ENCODE measurements around the gene DIS3L2.

DIS3L2 gene

DNA sequence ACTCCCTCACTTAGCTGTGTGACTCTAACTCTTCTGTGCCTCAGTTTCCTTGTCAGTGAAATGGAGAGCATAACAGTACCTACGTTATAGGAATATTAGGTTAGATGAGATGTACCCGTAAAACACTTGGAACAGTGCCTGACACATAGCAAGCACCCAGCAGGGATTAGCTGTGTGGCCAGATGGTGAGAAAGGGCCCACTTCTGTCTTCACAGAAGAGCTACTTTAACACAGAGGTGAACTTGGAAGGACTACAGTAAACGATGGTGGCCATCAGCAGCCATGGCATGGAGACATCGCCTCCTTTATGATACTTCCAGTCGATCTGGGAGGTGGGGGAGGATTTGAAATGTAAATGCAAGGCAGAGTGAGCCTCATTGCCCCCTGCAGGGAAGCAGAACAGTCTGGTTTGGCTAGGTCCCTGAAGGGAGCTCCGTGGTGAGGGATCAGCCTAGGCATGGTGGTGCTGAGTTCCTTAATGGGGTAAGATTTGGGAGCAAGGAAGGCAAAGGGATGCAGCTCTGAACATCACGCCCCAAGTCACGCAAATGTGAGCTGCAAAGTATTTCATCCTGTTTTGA lies 315.3 kb downstream of the DIS3L2 start:
- Mint-ChIP-seq H3K27ac (no peak overlapping the region), H3K9me3 (ENCODE audit: low read depth) (no peaks in the 10 kb centered on the region), H3K4me1 (ENCODE audit: low read depth) (peaks cover 6% of the 10 kb centered on the region), H3K36me3 (peaks cover 21% of the 10 kb centered on the region), H3K27me3 (no peaks in the 10 kb centered on the region), H3K4me3 (no peak overlapping the region)

DNA sequence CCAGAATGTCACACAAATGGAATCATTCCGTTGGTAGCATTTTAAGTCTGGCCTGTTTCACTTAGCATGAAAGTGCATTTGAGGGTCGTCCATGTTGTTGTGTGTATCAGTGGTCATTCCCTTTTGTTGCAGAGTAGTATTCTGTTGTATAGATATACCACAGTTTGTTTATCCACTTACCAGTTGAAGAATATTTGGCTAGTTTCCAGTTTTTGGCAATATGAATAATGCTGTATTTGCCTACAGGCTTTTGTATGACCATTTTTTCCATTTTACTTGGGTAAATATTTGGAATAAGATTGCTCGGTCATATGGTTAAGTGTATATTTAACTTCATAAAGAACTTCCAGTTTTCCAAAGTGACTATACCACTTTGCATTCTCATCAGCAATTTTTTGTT lies 317.0 kb downstream of the DIS3L2 start:
- Mint-ChIP-seq H3K4me1 (ENCODE audit: low read depth) (peaks cover 14% of the 10 kb centered on the region), H3K9me3 (ENCODE audit: low read depth) (no peaks in the 10 kb centered on the region), H3K36me3 (peaks cover 21% of the 10 kb centered on the region), H3K27ac (no peak overlapping the region), H3K27me3 (no peaks in the 10 kb centered on the region), H3K4me3 (no peak overlapping the region)

DNA sequence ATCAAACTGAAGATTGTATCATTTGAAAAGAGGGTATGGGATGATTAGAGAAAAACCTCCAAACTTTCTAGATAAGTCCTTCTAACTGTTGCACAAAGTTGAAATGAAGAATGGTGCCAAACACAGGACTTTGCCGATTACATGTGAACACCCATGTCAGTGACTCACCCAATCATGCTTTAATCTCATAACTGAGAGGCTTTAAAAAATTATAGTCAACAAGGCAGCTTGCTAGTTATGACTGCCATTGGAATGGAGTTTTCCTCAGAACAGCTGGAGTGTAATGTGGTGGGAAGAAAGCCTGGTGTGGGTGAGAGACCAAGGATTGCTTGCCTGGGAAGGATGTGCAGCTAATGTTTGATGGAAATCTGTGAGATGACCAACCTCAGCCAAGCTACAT lies 318.8 kb downstream of the DIS3L2 start:
- Mint-ChIP-seq H3K4me3 (no peak overlapping the region), H3K27ac (no peak overlapping the region), H3K27me3 (no peaks in the 10 kb centered on the region), H3K4me1 (ENCODE audit: low read depth) (peaks cover 32% of the 10 kb centered on the region), H3K9me3 (ENCODE audit: low read depth) (no peaks in the 10 kb centered on the region), H3K36me3 (peaks cover 21% of the 10 kb centered on the region)

DNA sequence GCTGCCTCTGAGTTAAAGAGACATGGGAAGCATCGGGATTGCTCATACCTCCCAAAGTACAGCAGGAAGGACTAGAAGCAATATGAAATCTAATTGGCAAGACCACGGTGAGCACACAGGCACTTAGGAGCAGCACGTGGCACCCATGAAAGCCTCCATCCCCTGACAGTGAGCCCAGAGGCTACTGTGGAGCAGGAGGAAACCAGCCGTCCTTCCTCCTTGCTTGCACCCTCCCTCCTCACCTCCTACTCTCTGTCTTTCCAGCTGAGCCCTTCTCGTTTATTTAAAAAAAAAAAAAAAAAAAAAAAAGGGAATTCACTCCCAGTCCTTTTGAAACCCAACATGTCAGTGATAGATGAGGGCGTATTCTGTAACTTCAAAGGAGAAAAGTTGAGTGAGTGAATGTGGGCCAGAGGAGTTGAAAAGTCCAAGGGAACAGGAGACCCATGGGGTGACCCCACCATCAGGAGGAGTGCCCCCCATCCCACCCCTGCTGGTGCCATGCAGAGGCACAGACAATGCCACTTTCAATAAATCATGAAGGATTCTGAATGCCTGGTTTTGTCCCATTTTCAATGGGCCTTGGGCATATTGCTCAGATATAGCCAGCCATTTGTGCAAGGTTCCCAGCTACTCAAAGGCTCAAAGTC lies 320.5 kb downstream of the DIS3L2 start:
- H3K27me3 Mint-ChIP-seq, result no peaks in the 10 kb centered on the region
- H3K36me3 Mint-ChIP-seq, result peaks cover 21% of the 10 kb centered on the region
- no peaks in the 10 kb centered on the region for H3K9me3 Mint-ChIP-seq (ENCODE audit: low read depth)
- peaks cover 45% of the 10 kb centered on the region for H3K4me1 Mint-ChIP-seq (ENCODE audit: low read depth)
- no peak overlapping the region for H3K27ac Mint-ChIP-seq
- H3K4me3 Mint-ChIP-seq, result no peak overlapping the region

DNA sequence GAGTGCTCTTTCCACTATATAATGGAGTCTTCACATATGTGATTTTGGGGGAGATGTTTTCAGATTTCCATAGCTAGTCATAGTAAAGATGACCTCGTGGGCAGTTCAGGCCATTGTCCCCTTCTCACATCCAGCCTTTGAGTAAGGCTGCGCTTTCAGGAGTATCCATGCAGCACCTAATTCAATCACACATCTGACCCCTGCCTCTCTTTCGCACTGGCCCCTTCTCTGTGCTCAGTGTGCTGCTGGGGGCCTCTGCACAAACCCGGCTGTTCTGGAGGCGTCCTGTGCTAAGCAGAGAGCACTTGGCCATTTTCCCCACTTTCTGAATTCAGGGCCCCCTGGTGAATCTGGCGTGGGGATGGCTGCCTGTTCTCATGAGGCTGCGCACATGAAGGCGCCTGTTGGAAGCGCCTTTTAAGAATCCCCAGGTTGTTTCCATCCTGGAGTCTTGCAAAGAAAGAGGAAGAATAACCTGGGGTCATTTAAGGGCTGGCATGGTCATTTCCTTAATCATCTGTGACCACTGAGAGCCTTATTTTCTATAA lies 321.1 kb downstream of the DIS3L2 start:
- H3K9me3 Mint-ChIP-seq (ENCODE audit: low read depth), result no peaks in the 10 kb centered on the region
- H3K4me1 Mint-ChIP-seq (ENCODE audit: low read depth), result peaks cover 49% of the 10 kb centered on the region
- no peak overlapping the region for H3K4me3 Mint-ChIP-seq
- H3K27ac Mint-ChIP-seq, result no peak overlapping the region
- no peaks in the 10 kb centered on the region for H3K27me3 Mint-ChIP-seq
- H3K36me3 Mint-ChIP-seq, result peaks cover 21% of the 10 kb centered on the region

DNA sequence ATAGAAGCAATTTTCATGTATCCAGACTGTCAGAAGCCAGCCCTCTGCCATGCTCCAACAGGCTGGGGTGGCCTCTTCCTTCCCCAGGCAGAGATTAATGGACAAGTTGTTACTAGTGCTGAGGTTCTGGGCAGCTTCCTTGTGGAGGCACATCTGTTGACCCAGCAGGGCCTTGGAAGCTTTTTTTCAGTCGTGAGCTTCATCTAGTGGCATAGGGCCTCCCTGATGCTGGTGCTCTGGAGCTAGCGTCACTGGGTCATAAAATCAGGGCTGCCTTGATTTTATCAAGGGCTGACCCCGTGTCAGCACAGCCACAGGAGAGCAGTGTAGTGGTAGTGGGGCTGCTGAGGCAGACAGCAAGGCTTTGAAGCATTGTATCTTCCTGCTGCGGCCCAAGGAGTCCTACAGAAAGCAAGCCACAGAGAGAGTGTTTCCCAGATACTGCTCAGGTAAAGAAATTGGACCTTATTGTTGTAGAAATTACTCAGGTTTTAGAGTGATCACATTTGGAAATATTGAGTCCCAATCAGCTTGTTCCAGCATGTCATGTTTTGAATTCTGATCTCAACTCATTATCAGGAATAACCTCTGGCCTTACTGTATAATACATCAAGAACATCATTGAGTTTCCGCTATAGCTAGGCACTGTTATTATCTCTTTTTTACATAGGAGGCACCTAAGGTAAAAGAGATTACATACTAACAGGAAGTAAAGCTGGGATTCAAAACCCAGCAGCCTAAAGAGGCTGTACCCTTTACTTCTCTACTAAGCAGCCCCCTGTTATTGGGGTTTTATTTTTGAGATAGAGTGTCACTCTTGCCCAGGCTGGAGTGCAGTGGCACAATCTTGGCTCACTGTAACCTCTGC lies 324.7 kb downstream of the DIS3L2 start:
- Mint-ChIP-seq H3K36me3 (peaks cover 2% of the 10 kb centered on the region), H3K4me1 (ENCODE audit: low read depth) (peaks cover 54% of the 10 kb centered on the region), H3K9me3 (ENCODE audit: low read depth) (no peaks in the 10 kb centered on the region), H3K27me3 (no peaks in the 10 kb centered on the region), H3K4me3 (peak overlapping the region; percentile 22), H3K27ac (peak overlapping the region; percentile 87)

DNA sequence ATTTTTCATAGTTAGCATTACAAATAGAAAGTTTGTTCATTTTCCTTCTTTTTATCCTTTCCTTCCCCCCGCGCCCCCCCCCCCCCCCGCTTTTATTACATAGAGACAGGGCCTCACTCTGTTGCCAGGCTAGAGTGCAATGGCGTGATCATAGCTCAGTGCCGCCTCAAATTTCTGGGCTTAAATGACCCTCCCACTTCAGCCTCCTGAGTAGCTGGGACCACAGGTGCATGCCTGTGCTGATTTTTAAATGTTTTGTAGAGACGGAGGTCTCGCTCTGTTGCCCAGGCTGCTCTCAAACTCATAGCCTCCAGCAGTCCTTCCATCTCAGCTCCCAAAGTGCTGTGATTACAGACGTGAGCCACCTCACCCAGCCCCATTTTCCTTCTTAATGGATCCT lies 325.8 kb downstream of the DIS3L2 start:
- Mint-ChIP-seq H3K36me3 (peaks cover 2% of the 10 kb centered on the region), H3K4me1 (ENCODE audit: low read depth) (peaks cover 56% of the 10 kb centered on the region), H3K4me3 (no peak overlapping the region), H3K27ac (peak overlapping the region; percentile 71), H3K9me3 (ENCODE audit: low read depth) (no peaks in the 10 kb centered on the region), H3K27me3 (no peaks in the 10 kb centered on the region)

DNA sequence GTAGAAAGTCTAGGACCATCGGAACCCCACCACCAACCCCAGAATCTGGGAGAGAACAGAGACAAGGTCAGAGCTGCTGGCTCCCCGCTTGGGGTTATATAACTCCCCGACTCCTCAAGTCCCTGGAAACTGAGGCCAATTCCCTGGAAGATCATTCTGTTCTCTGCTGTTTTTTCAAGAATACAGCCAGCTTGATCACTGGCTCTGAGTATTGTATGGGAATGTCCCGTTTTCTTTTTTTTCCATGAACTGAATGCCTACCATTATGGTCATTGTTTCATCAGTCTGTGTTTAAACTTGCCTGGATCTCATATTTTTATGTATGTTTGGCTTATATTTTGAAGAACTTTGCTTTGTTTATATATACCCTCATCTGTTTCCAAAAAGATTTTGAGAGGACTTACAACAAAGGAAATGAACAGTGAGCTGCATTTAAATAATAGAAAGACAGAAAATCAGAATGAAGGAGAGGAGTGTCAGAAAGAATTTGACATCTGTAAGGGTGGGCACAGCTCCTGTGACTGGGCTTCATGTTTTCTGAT lies 327.0 kb downstream of the DIS3L2 start:
- peaks cover 9% of the 10 kb centered on the region for H3K36me3 Mint-ChIP-seq
- H3K27me3 Mint-ChIP-seq, result no peaks in the 10 kb centered on the region
- H3K27ac Mint-ChIP-seq, result no peak overlapping the region
- no peak overlapping the region for H3K4me3 Mint-ChIP-seq
- H3K9me3 Mint-ChIP-seq (ENCODE audit: low read depth), result no peaks in the 10 kb centered on the region
- peaks cover 60% of the 10 kb centered on the region for H3K4me1 Mint-ChIP-seq (ENCODE audit: low read depth)

DNA sequence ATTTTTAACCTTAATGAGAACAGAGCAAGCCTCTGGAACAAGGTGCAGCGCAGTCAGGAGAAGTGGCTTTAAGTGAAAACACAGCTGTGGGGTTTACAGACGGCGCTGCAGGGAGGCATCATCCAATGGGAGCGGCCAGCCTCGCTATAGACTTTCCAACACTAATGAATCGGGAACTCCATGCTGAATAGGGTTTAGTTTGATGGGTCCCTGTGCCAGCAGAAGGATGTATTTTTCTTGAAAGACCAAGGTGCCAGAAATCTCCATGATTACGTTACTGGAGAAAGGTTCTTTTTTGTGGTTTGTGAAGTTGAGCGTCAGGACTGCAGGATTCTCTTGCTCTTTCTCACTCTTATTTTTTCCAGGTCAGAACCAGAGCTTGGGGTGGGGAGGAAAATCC lies 329.2 kb downstream of the DIS3L2 start:
- H3K27me3 Mint-ChIP-seq, result no peaks in the 10 kb centered on the region
- peaks cover 42% of the 10 kb centered on the region for H3K4me1 Mint-ChIP-seq (ENCODE audit: low read depth)
- H3K4me3 Mint-ChIP-seq, result no peak overlapping the region
- H3K36me3 Mint-ChIP-seq, result peaks cover 13% of the 10 kb centered on the region
- H3K27ac Mint-ChIP-seq, result no peak overlapping the region
- no peaks in the 10 kb centered on the region for H3K9me3 Mint-ChIP-seq (ENCODE audit: low read depth)

DNA sequence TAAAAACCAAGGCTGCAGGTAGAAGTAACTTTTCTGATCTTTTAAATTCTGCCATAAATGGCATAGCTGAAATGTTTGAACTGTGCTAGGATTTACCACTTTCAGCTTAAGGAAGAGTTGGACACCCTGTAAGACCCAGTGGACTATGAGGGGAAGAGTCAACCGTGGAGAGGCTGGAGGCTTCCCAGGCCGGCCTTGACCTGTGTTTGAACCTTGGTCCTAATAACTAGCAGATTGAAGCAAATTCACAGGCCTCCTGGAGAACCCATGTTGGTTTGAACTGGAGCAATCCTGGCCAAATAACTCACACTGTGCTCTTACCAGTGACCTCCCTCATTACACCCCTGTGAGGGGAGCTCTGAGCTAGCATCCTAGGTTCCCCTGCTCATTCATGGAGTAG lies 329.8 kb downstream of the DIS3L2 start:
- H3K9me3 Mint-ChIP-seq (ENCODE audit: low read depth), result no peaks in the 10 kb centered on the region
- H3K4me1 Mint-ChIP-seq (ENCODE audit: low read depth), result peaks cover 35% of the 10 kb centered on the region
- H3K27ac Mint-ChIP-seq, result no peak overlapping the region
- H3K27me3 Mint-ChIP-seq, result no peaks in the 10 kb centered on the region
- H3K36me3 Mint-ChIP-seq, result peaks cover 13% of the 10 kb centered on the region
- no peak overlapping the region for H3K4me3 Mint-ChIP-seq

DNA sequence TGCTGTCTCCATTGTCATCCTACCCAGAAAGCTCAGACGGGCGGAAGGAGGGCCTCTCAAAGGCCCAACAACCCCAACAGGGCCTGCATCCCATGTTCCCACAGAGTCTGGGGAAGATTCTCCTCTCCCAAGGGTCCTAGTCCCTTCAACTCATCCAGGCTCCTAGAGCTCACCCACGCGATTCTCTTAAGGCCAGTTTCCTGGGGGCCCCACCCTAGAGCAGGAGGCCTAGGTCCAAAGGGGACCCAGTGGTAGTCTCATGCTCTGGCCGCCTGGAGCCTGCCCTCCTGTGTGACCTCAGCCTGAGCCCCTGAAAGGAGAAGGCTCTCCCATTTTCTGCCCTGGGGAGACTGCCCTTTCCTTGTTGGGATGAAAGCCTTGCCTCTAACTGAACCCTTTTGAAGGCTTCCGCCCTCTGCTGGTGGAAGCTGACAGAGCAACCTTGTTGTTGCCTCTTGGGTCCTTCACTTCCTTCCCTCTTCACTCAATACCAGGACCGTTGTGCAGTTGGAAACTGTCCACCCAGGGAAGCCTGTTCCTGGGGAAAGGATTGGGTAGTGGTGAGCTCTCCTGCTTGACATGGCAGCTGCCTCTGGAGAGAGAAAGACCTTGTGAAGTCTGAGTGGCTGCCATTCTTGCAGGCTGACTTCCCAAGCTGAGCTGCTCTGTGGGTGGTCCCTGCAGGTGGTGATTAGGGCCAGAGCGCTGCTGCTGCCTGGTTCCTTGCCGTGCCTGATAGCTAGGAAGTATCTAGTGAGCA lies 331.1 kb downstream of the DIS3L2 start:
- Mint-ChIP-seq H3K4me3 (no peak overlapping the region), H3K9me3 (ENCODE audit: low read depth) (no peaks in the 10 kb centered on the region), H3K27ac (no peak overlapping the region), H3K27me3 (no peaks in the 10 kb centered on the region), H3K4me1 (ENCODE audit: low read depth) (peaks cover 24% of the 10 kb centered on the region), H3K36me3 (peaks cover 13% of the 10 kb centered on the region)

DNA sequence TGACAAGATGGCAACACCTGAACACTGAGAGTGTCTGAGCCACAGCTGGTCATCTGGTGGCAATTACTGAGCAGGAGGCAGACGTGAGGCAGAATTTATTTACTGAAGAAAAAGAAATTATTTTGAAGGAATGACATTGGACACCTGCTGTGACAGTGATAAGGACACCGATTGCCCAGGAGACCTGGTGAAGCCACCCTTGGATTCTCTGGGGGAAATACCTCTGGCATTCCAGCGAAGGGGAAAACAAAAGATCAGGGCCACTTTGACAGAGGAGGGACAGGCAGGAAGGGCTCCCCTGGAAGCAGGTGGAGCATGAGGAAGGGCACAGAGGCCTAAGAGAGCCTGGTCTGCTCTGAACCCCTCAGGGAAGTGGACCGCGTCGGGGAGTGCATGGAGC lies 331.7 kb downstream of the DIS3L2 start:
- Mint-ChIP-seq H3K27me3 (no peaks in the 10 kb centered on the region), H3K36me3 (peaks cover 13% of the 10 kb centered on the region), H3K4me1 (ENCODE audit: low read depth) (peaks cover 23% of the 10 kb centered on the region), H3K9me3 (ENCODE audit: low read depth) (no peaks in the 10 kb centered on the region), H3K27ac (no peak overlapping the region), H3K4me3 (no peak overlapping the region)

DNA sequence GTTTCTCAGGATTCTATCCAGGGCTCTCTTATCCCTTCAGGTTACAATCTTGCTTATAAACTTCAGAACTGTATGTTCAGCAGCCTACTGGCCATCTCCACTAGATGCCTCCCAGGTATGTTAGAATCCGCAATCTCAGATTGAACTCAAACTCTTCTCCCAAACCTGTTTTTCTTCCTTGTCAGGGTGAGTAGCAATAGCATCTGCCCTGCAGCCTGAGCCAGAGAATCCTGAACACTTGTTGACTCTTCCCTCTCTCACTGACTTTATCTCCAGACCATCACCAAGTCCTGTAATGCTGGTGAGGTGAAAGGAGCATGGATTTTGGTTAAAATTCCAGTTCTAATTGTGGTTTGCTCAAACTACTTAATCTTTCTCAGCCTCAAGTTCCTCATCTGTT lies 334.5 kb downstream of the DIS3L2 start:
- peaks cover 50% of the 10 kb centered on the region for H3K4me1 Mint-ChIP-seq (ENCODE audit: low read depth)
- H3K27ac Mint-ChIP-seq, result no peak overlapping the region
- H3K27me3 Mint-ChIP-seq, result no peaks in the 10 kb centered on the region
- peaks cover 18% of the 10 kb centered on the region for H3K36me3 Mint-ChIP-seq
- H3K4me3 Mint-ChIP-seq, result no peak overlapping the region
- no peaks in the 10 kb centered on the region for H3K9me3 Mint-ChIP-seq (ENCODE audit: low read depth)

DNA sequence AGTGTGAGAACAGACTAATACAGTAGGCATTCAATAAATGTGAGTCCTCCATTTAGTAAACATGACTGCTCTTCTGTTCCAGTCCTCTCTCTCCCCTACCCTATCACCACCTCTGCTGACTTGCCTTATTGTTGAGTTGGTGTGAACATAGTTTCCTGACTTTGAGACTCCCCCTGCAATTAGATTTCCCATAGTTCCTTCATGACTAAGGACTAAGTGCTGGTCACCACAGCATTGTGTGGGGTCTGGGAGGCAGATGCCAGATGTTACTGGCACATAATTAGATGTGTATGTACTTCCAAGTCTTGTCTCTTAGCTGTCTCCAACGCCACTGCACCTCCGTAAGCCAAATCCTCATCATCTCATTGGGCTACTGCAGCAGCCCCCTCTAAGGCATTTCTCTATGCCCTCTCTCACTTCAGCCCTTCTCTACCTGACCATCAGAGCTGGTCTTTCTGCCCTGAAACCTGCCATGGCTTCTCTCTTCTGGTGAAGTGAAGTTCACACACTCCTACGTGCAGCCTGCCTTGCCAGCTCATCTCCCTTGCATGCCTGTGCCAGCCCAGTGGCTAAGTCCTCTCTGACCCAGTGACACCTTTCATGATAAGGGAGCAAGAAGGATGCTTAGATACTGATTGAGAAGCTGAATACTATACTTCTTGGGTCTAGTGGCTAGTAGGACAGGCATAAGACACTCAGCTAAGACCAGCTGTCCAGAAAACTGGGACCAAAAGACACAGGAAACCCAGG lies 335.4 kb downstream of the DIS3L2 start:
- H3K4me3 Mint-ChIP-seq, result no peak overlapping the region
- peaks cover 52% of the 10 kb centered on the region for H3K4me1 Mint-ChIP-seq (ENCODE audit: low read depth)
- H3K36me3 Mint-ChIP-seq, result peaks cover 20% of the 10 kb centered on the region
- H3K27ac Mint-ChIP-seq, result no peak overlapping the region
- H3K9me3 Mint-ChIP-seq (ENCODE audit: low read depth), result no peaks in the 10 kb centered on the region
- H3K27me3 Mint-ChIP-seq, result no peaks in the 10 kb centered on the region
